Stomach (tissue), 4 donors: ENCODE data around the gene THAP12.

Experiments
- CTCF ChIP-seq, 7 experiments: fragments of 450-650 bp in 4 of 7; fragments of 200-600 bp in 3 of 7; sonication (generic) in 3 of 7; IDR thresholded peaks; one replicate each; pipeline ENCODE4 v1.5.1; 2016 to 2019; ENCODE audit warnings: antibody characterized with exemption in 7 of 7, control low read depth in 2 of 7, mild to moderate bottlenecking in 1 of 7
- EP300 ChIP-seq: sonication (generic); formaldehyde crosslinking; IDR thresholded peaks from one replicate; pipeline ENCODE4 v1.6.1; 2017; ENCODE audit warnings: antibody characterized with exemption
- POLR2A ChIP-seq, 4 donors: fragments of 450-650 bp; IDR thresholded peaks; one replicate each; pipeline ENCODE4 v1.6.1; 2016; ENCODE audit warnings: antibody characterized with exemption in 4 of 4, control low read depth in 2 of 4, mild to moderate bottlenecking in 1 of 4, moderate library complexity in 1 of 4
- POLR2AphosphoS5 ChIP-seq, 3 donors: sonication (generic); formaldehyde crosslinking; IDR thresholded peaks; one replicate each; pipeline ENCODE4 v1.6.1; 2016; ENCODE audit warnings: antibody characterized with exemption in 3 of 3

GRCh38 chr11:76406359-76406758, 25.4 kb upstream of the THAP12 start:
- TF ChIP-seq CTCF (IDR thresholded peaks at IDR 0.05) (no peak), POLR2AphosphoS5 (IDR thresholded peaks at IDR 0.05) (no peak), POLR2A (IDR thresholded peaks at IDR 0.05) (no peak), EP300 (no peak)
